CD4-positive, alpha-beta T cell (primary cell): ENCODE measurements around the gene ACHE. TPM values are rescaled to one million over a fixed set of nuclear protein-coding genes. Genes with fewer than 3 reads are reported as not detected.
"Not testable (repeated sequence)": the region's sequence is repeated elsewhere in the genome, so short reads cannot be mapped to it uniquely, and the experiment has no call there.

Source experiments
- ATAC-seq: fragments of 200-7000 bp; cut with Tn5 transposase; one replicate; pipeline ENCODE4 v1.10.0; 2022; ENCODE audit warnings: mild to moderate bottlenecking; ENCODE audit not compliant: poor library complexity
- CTCF ChIA-PET: fragments of 350-600 bp; sonication (Branson Sonifier 250); formaldehyde crosslinking; loops from one replicate; lab custom pipeline; 2021; ENCODE audit warnings: antibody characterized with exemption, inconsistent platforms; lab: Charles Lee
- POLR2A ChIA-PET: fragments of 350-600 bp; sonication (Branson Sonifier 250); formaldehyde crosslinking; loops from one replicate; lab custom pipeline; 2021; ENCODE audit warnings: antibody characterized with exemption, inconsistent platforms; lab: Charles Lee
- DNase-seq, 14 experiments: peaks; one replicate each; pipeline ENCODE4 v3.0.0-alpha.2; 2013 to 2020; ENCODE audit warnings: mixed read lengths in 2 of 14
- H3K27ac ChIP-seq, 2 donors: one replicate each; pipeline versions ENCODE4 v1.5.1 to v1.7.0; 2013; ENCODE audit warnings: low read length in 2 of 2, low read depth in 1 of 2, mild to moderate bottlenecking in 1 of 2
- H3K27me3 ChIP-seq, 2 experiments: 1 replicate in 1 of 2; 2 replicates in 1 of 2; pipeline versions ENCODE4 v1.6.1 to v1.7.0; 2013; ENCODE audit warnings: low read length in 2 of 2, control low read depth in 1 of 2, mild to moderate bottlenecking in 1 of 2, moderate library complexity in 1 of 2; ENCODE audit not compliant: insufficient read depth in 2 of 2, control insufficient read depth in 1 of 2
- H3K36me3 ChIP-seq: one replicate; pipeline ENCODE4 v1.6.1; 2013; ENCODE audit warnings: low read length, control low read depth; ENCODE audit not compliant: insufficient read depth
- H3K4me1 ChIP-seq: one replicate; pipeline ENCODE4 v1.6.1; 2013; ENCODE audit warnings: low read length, control low read depth; ENCODE audit not compliant: insufficient read depth
- H3K4me3 ChIP-seq: one replicate; pipeline ENCODE4 v1.5.1; 2013; ENCODE audit warnings: mild to moderate bottlenecking, low read length, moderate library complexity
- H3K9me3 ChIP-seq, 2 experiments: 1 replicate in 1 of 2; 2 replicates in 1 of 2; pipeline versions ENCODE4 v1.6.1 to v1.7.0; 2013; ENCODE audit warnings: low read length in 2 of 2, mild to moderate bottlenecking in 2 of 2, control low read depth in 1 of 2, moderate library complexity in 1 of 2; ENCODE audit not compliant: control insufficient read depth in 1 of 2, insufficient read depth in 1 of 2
- H3K27ac Mint-ChIP-seq: one replicate; pipeline ENCODE4 v1.8.0; 2020; ENCODE audit warnings: mixed read lengths
- H3K27me3 Mint-ChIP-seq: one replicate; pipeline ENCODE4 v1.8.0; 2021; ENCODE audit warnings: mixed read lengths
- H3K36me3 Mint-ChIP-seq: one replicate; pipeline ENCODE4 v1.8.0; 2021; ENCODE audit warnings: low read depth, mixed read lengths
- H3K4me1 Mint-ChIP-seq: one replicate; pipeline ENCODE4 v1.8.0; 2021; ENCODE audit warnings: low read depth, mixed read lengths
- H3K4me3 Mint-ChIP-seq: one replicate; pipeline ENCODE4 v1.8.0; 2020; ENCODE audit warnings: mild to moderate bottlenecking, mixed read lengths
- H3K9me3 Mint-ChIP-seq: one replicate; pipeline ENCODE4 v1.8.0; 2020; ENCODE audit warnings: mixed read lengths
- CTCF ChIP-seq: fragments of 200-600 bp; IDR thresholded peaks from one replicate; pipeline ENCODE4 v1.8.0; 2022; ENCODE audit warnings: antibody characterized with exemption, mild to moderate bottlenecking
- intact Hi-C, 2 experiments: fragments of 100-400 bp; cut with DNase I in 1 of 2; cut with micrococcal nuclease in 1 of 2; formaldehyde crosslinking; loops; one replicate each; pipeline versions ENCODE4 v1.15.1 to v1.9.0; 2023 to 2025; cut with DNase I, micrococcal nuclease
- total RNA-seq, 174 experiments: library from RNA in 2 of 174; stranded (reverse) in 2 of 174; gene quantifications; one replicate each; pipeline ENCODE4 v1.2.3 and lab custom pipeline; 2021 to 2026

ACHE gene
- total RNA-seq, 2 experiments from 2014 or later, result 0.14 to 0.22 TPM

- no peak overlapping the region for H3K27ac ChIP-seq
Observed at GRCh38 chr7:100929808-100930174, 34.1 kb upstream of the ACHE start.

GRCh38 chr7:100923616-100924015, 27.9 kb upstream of the ACHE start:
- H3K4me3 ChIP-seq, H3K36me3 Mint-ChIP-seq, H3K9me3 Mint-ChIP-seq, DNase-seq, H3K27ac Mint-ChIP-seq, H3K4me1 Mint-ChIP-seq, intact Hi-C loops, H3K36me3 ChIP-seq, CTCF ChIA-PET, H3K27ac ChIP-seq, POLR2A ChIA-PET, H3K4me3 Mint-ChIP-seq, H3K4me1 ChIP-seq, H3K9me3 ChIP-seq, ATAC-seq, H3K27me3 ChIP-seq: not testable (repeated sequence)
- peaks cover 14% of the 10 kb centered on the region for H3K27me3 Mint-ChIP-seq

More at GRCh38 chr7:100929808-100930174, 34.1 kb upstream of the ACHE start:
- H3K4me1 Mint-ChIP-seq, result no peaks in the 10 kb centered on the region
- ChIA-PET CTCF (no interaction called here), POLR2A (no interaction called here)
- no peak for TF ChIP-seq CTCF
- peaks cover 22% of the 10 kb centered on the region for H3K27me3 Mint-ChIP-seq
- no peaks in the 10 kb centered on the region for H3K4me1 ChIP-seq
- no peak overlapping the region for H3K27ac Mint-ChIP-seq
- no peaks in the 10 kb centered on the region for H3K36me3 Mint-ChIP-seq
- no peak overlapping the region for H3K4me3 Mint-ChIP-seq
- H3K4me3 ChIP-seq, result no peak overlapping the region
- H3K36me3 ChIP-seq, result no peaks in the 10 kb centered on the region
- H3K9me3 Mint-ChIP-seq, result peaks cover 4% of the 10 kb centered on the region
- DNase-seq (no peak), ATAC-seq (no peak)
- H3K27me3 ChIP-seq, result peaks cover 8% of the 10 kb centered on the region in 2 experiments
- peaks cover 5 to 14% of the 10 kb centered on the region in 2 experiments for H3K9me3 ChIP-seq
- intact Hi-C loops, result no loop called here

- intact Hi-C loops, result no loop called here
- POLR2A ChIA-PET, result no interaction called here
- no peaks in the 10 kb centered on the region for H3K36me3 ChIP-seq
- CTCF ChIA-PET, result interaction anchor here (0.6 kb wide), 1 partner anchor 361 kb away, joined by 3 read pairs; no protein-coding TSS in a partner anchor
- no peaks in the 10 kb centered on the region for H3K4me1 ChIP-seq
- H3K4me3 ChIP-seq, result no peak overlapping the region
- H3K27ac ChIP-seq, result no peak overlapping the region
- no peaks in the 10 kb centered on the region for H3K9me3 Mint-ChIP-seq
- peaks cover 21% of the 10 kb centered on the region for H3K27me3 Mint-ChIP-seq
- no peak overlapping the region for H3K27ac Mint-ChIP-seq
- H3K4me3 Mint-ChIP-seq, result no peak overlapping the region
- no peak for TF ChIP-seq CTCF
- no peak for ATAC-seq
- no peak for DNase-seq
- no peaks in the 10 kb centered on the region for H3K4me1 Mint-ChIP-seq
- H3K9me3 ChIP-seq, result no peaks in the 10 kb centered on the region
- H3K27me3 ChIP-seq, result peaks cover 0 to 3% of the 10 kb centered on the region in 2 experiments
- no peaks in the 10 kb centered on the region for H3K36me3 Mint-ChIP-seq
Observed at GRCh38 chr7:100921039-100921438, 25.4 kb upstream of the ACHE start.

- DNase-seq, H3K27me3 ChIP-seq, H3K4me3 ChIP-seq, CTCF ChIA-PET, intact Hi-C loops, POLR2A ChIA-PET, ATAC-seq, H3K4me1 ChIP-seq, H3K36me3 ChIP-seq, H3K27ac Mint-ChIP-seq, H3K4me1 Mint-ChIP-seq, H3K9me3 ChIP-seq, H3K9me3 Mint-ChIP-seq, H3K27ac ChIP-seq, H3K4me3 Mint-ChIP-seq, H3K36me3 Mint-ChIP-seq: not testable (repeated sequence)
- H3K27me3 Mint-ChIP-seq, result peaks cover 24% of the 10 kb centered on the region
Observed at GRCh38 chr7:100919779-100920437, 24.2 kb upstream of the ACHE start.

- H3K4me3 Mint-ChIP-seq, POLR2A ChIA-PET, H3K4me3 ChIP-seq, CTCF ChIA-PET, H3K4me1 ChIP-seq, H3K27ac Mint-ChIP-seq, H3K27me3 ChIP-seq, H3K4me1 Mint-ChIP-seq, DNase-seq, intact Hi-C loops, H3K36me3 Mint-ChIP-seq, ATAC-seq, H3K9me3 Mint-ChIP-seq, H3K27ac ChIP-seq, H3K9me3 ChIP-seq, H3K36me3 ChIP-seq: not testable (repeated sequence)
- H3K27me3 Mint-ChIP-seq, result peaks cover 27% of the 10 kb centered on the region
Observed at GRCh38 chr7:100919335-100919734, 23.6 kb upstream of the ACHE start.
